Fibroblast of pulmonary artery (primary cell): ENCODE data around the gene CHST14.
A peak's percentile ranks its signal among the peaks of the same experiment; 100 is the strongest.

Experiments used
- DNase-seq: peaks from one replicate; pipeline ENCODE4 v3.0.0-alpha.2; 2010; ENCODE audit warnings: low read depth
- H3K4me3 ChIP-seq: replicated peaks from 2 replicates; pipeline ENCODE4 v1.5.1; 2011; ENCODE audit warnings: low read depth, mild to moderate bottlenecking, control low read depth, low read length, moderate library complexity
- CTCF ChIP-seq: IDR thresholded peaks from 2 replicates; pipeline ENCODE4 v1.5.1; 2011; ENCODE audit warnings: mild to moderate bottlenecking, control low read depth, low read length, inconsistent platforms; ENCODE audit errors: missing control alignments

The CHST14 gene

DNA sequence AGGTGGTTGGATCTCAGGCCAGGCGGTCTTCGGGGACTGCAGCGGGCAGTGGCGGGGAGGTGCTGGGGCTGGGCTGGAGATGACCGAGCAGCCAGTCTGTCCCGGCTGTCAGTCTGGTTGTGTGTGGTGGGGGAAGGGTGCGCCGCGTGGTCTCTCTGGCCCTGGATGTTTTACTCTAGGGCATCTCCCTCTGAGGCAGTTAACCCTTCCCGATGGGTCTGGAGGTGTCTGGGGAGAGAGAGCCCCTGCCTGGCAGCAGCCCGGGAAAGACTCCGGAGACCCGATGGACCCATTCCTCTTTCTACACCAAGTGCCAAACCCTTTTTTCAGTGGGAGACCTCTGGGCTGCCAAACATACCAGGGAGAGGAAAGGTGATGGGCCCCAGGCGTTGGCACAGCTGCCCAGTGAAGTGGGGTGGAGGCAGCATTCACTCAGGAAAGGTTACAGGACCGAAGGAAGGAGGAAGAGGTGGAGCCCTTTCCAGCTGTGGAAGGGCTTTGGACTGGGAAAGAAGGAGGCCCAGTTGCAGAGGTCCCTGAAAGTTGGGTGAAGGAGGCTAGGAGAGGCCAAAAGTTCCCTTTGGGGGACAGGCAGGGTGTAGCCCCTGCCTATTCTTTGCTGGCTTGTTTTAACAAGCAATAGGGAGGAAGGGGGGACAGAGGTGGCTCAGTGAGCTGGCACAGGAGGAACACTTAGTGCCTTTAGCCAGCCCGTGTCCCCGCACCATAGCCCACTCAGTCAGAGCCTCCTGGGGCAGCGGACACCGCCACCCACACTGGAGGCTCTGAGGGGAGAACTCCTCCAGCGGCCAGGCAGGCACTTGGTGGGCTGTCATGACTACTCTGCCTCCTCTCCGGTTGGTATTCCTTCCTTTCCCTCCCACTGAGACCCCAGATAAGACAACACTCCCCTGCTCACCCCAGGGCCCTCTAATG lies 32.8 kb upstream of the CHST14 start:
- DNase-seq: no peak
- no peak for TF ChIP-seq CTCF
- H3K4me3 ChIP-seq: no peak overlapping the region

- TF ChIP-seq CTCF: no peak
- no peak overlapping the region for H3K4me3 ChIP-seq
- no peak for DNase-seq
Observed at GRCh38 chr15:40438712-40439111, 32.1 kb upstream of the CHST14 start.

DNA sequence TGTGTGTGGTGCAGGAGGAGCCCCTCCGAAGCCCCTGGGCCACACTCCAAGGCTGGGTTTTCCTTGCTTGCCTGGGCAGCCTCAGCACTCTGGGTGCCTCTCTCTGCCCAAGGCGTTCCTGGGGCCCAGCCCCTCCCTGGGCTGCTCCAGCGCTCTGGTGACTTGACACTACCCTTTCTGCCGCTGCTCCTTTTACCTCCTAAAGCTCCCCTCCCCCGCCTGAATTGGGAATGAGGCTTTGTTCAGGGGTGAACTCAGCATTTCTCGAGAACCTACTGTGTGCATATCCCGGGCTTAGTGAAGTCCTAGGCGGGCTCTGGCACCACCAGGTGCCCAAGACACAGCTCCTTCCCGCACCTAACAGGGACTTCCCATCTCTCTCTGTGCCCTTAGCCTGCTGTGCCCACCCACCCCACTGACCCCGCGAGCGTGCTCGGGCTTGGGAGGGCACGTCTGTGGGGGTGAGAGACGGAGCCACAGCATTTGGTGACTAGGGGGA lies 31.3 kb upstream of the CHST14 start:
- peak overlapping the region; percentile 68 for H3K4me3 ChIP-seq
- TF ChIP-seq CTCF: no peak
- DNase-seq: no peak

DNA sequence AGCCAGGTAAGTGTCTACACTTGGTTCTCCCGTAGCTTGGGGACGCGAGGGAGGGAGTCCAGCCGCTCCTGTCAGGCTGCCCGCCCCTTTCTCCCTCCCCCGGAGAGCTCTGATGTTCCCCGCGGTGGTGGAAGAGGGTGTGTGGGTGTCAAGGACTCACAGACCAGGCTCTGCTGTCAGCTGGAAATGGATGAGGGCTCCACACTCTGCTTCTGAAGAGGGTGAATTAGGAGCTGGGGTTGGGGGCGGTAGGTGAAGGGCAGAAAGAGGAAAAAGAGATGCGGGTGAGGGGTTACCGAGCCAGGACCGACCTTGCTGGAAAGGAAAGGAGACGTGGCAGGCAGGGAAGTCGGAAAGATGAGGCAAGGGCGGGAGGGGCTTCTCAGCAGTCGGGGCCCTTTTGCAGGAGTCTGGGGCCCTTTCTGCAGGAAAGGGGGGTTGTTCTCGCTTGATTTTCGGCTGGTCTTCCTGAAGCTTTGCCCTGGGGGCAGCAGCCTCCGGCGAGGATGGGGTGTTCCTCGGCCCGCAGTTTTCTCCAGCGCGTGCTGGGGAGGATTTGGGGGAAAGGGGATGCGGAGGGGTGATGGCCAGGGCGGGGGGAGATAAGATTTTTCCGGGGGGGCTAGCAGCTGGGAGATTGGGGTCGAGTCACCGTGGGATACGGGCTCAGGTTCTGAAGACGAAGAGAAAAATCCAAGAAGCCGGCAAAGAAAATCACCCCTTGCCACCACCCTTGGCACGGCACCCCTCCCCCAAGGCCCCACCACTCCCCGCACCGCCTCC lies 30.6 kb upstream of the CHST14 start:
- H3K4me3 ChIP-seq: peak overlapping the region; percentile 68
- DNase-seq: peak; percentile 31
- no peak for TF ChIP-seq CTCF

GRCh38 chr15:40440743-40441564 lies 29.8 kb upstream of the CHST14 start, which contains the start of gene BAHD1:
BAHD1 (plus strand) TSS chr15:40440953; CDS start chr15:40458465, 17,512 bp downstream.
- peak; percentile 94 for DNase-seq
- H3K4me3 ChIP-seq: peak within 1 kb of the TSS; percentile 68
- no peak for TF ChIP-seq CTCF
